Measurements from ENCODE around the gene RPS16. TPM values are rescaled to one million over a fixed set of nuclear protein-coding genes. Genes with fewer than 3 reads are reported as not detected.

RPS16 gene
- total and polyA plus RNA-seq, 9 of the 15 experiments (the other 6 are each of a cell fraction or from before 2014, with no cell fraction given): 82.6 to 3,671 (median 2,204) TPM

DNA sequence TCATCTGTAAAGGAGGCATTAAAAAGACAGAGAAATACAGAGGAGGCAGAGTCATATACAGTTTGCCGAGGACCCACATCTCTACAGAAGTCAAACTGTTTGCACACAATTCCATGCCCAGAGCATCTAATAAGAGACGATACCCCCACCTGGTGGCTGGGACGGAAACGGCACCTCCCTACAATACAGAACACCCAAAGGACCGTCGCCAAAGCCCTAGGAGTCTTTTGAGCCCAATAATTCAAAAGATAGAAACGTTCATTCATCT, 24.0 kb downstream of the RPS16 start (continued):
- TF ChIP-seq MLLT1 (IDR thresholded peaks at IDR 0.05) (0 out of 4 replicates have a peak, but pooled peaks of 1 of the 2 experiments have one; percentile 70), RBBP5 (IDR thresholded peaks at IDR 0.05; ENCODE audit: borderline replicate concordance, insufficient read depth, low read length, poor library complexity, severe bottlenecking) (no peak), ZBTB26 (CRISPR knock-in tag; IDR thresholded peaks at IDR 0.05) (no peak), SMARCE1 (IDR thresholded peaks at IDR 0.05) (no peak), DNMT1 (IDR thresholded peaks at IDR 0.05) (peak; percentile 62; the same call in 1 of the 2 replicates), U2AF1 (optimal IDR thresholded peaks at IDR 0.05; ENCODE audit: low read depth, low read length) (no peak), CTBP1 (IDR thresholded peaks at IDR 0.05; ENCODE audit: borderline replicate concordance) (no peak; the same call in none of the 2 replicates), ZNF174 (CRISPR knock-in tag; IDR thresholded peaks at IDR 0.05) (no peak), ILK (tag; IDR thresholded peaks at IDR 0.05; ENCODE audit: borderline replicate concordance, low read depth) (no peak), SMC3 (conservative IDR thresholded peaks at IDR 0.05; ENCODE audit: insufficient read depth, low read depth, low read length) (peak; percentile 96), RAD21 (CRISPR knock-in tag; conservative IDR thresholded peaks at IDR 0.05 in 1 of 2, IDR thresholded peaks at IDR 0.05 in 1 of 2) (peak; percentile 99)
- TF ChIP-seq, protein P1, sequence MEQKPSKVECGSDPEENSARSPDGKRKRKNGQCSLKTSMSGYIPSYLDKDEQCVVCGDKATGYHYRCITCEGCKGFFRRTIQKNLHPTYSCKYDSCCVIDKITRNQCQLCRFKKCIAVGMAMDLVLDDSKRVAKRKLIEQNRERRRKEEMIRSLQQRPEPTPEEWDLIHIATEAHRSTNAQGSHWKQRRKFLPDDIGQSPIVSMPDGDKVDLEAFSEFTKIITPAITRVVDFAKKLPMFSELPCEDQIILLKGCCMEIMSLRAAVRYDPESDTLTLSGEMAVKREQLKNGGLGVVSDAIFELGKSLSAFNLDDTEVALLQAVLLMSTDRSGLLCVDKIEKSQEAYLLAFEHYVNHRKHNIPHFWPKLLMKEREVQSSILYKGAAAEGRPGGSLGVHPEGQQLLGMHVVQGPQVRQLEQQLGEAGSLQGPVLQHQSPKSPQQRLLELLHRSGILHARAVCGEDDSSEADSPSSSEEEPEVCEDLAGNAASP (IDR thresholded peaks at IDR 0.05): no peak
- TF ChIP-seq, protein P2, sequence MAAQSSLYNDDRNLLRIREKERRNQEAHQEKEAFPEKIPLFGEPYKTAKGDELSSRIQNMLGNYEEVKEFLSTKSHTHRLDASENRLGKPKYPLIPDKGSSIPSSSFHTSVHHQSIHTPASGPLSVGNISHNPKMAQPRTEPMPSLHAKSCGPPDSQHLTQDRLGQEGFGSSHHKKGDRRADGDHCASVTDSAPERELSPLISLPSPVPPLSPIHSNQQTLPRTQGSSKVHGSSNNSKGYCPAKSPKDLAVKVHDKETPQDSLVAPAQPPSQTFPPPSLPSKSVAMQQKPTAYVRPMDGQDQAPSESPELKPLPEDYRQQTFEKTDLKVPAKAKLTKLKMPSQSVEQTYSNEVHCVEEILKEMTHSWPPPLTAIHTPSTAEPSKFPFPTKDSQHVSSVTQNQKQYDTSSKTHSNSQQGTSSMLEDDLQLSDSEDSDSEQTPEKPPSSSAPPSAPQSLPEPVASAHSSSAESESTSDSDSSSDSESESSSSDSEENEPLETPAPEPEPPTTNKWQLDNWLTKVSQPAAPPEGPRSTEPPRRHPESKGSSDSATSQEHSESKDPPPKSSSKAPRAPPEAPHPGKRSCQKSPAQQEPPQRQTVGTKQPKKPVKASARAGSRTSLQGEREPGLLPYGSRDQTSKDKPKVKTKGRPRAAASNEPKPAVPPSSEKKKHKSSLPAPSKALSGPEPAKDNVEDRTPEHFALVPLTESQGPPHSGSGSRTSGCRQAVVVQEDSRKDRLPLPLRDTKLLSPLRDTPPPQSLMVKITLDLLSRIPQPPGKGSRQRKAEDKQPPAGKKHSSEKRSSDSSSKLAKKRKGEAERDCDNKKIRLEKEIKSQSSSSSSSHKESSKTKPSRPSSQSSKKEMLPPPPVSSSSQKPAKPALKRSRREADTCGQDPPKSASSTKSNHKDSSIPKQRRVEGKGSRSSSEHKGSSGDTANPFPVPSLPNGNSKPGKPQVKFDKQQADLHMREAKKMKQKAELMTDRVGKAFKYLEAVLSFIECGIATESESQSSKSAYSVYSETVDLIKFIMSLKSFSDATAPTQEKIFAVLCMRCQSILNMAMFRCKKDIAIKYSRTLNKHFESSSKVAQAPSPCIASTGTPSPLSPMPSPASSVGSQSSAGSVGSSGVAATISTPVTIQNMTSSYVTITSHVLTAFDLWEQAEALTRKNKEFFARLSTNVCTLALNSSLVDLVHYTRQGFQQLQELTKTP (IDR thresholded peaks at IDR 0.05; ENCODE audit: low read depth in 1 of 2, partially characterized antibody in 2 of 2): no peak
- TF ChIP-seq, protein P3, sequence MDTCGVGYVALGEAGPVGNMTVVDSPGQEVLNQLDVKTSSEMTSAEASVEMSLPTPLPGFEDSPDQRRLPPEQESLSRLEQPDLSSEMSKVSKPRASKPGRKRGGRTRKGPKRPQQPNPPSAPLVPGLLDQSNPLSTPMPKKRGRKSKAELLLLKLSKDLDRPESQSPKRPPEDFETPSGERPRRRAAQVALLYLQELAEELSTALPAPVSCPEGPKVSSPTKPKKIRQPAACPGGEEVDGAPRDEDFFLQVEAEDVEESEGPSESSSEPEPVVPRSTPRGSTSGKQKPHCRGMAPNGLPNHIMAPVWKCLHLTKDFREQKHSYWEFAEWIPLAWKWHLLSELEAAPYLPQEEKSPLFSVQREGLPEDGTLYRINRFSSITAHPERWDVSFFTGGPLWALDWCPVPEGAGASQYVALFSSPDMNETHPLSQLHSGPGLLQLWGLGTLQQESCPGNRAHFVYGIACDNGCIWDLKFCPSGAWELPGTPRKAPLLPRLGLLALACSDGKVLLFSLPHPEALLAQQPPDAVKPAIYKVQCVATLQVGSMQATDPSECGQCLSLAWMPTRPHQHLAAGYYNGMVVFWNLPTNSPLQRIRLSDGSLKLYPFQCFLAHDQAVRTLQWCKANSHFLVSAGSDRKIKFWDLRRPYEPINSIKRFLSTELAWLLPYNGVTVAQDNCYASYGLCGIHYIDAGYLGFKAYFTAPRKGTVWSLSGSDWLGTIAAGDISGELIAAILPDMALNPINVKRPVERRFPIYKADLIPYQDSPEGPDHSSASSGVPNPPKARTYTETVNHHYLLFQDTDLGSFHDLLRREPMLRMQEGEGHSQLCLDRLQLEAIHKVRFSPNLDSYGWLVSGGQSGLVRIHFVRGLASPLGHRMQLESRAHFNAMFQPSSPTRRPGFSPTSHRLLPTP (IDR thresholded peaks at IDR 0.05; ENCODE audit: borderline replicate concordance, extremely low read depth, insufficient read length): no peak
- TF ChIP-seq, protein P4, sequence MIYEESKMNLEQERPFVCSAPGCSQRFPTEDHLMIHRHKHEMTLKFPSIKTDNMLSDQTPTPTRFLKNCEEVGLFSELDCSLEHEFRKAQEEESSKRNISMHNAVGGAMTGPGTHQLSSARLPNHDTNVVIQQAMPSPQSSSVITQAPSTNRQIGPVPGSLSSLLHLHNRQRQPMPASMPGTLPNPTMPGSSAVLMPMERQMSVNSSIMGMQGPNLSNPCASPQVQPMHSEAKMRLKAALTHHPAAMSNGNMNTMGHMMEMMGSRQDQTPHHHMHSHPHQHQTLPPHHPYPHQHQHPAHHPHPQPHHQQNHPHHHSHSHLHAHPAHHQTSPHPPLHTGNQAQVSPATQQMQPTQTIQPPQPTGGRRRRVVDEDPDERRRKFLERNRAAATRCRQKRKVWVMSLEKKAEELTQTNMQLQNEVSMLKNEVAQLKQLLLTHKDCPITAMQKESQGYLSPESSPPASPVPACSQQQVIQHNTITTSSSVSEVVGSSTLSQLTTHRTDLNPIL (CRISPR knock-in tag; IDR thresholded peaks at IDR 0.05): no peak

Data from K562 (cell line).